ENCODE data around the gene ZNF516. TPM values are rescaled to one million over a fixed set of nuclear protein-coding genes. Genes with fewer than 3 reads are reported as not detected.

ZNF516 gene
- total RNA-seq, 2 experiments from 2014 or later, result 2.5 to 3.3 TPM

DNA sequence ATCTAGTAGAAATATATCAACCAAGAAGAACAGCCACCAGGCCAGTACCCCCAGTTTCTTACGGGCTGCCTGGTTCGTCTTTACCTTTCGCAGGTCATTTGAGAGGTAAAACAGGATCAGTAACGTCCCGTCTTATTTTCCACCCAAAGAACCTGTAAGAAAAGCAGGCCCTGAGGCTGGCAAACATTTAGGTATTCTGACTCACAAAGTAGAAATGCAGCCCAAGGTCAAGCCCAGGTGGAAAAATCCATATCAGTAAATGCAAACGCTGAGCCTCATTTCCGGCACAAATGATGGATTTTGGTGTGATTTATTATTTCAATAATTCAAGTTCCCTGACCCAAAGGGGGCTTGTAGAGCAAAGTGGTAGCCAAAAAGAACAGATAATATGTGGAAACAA lies 171.2 kb downstream of the ZNF516 start:
- no peak overlapping the region for H3K4me3 Mint-ChIP-seq
- DNase-seq (no peak), ATAC-seq (no peak)
- CTCF ChIA-PET, result no interaction called here
- H3K9me3 Mint-ChIP-seq (ENCODE audit: insufficient read depth), result no peaks in the 10 kb centered on the region
- H3K36me3 Mint-ChIP-seq (ENCODE audit: low read depth), result no peaks in the 10 kb centered on the region
- H3K27ac Mint-ChIP-seq, result no peak overlapping the region
- H3K4me1 Mint-ChIP-seq (ENCODE audit: low read depth), result no peaks in the 10 kb centered on the region
- POLR2A ChIA-PET, result no interaction called here
- H3K27me3 Mint-ChIP-seq (ENCODE audit: low read depth), result peaks cover 2% of the 10 kb centered on the region

DNA sequence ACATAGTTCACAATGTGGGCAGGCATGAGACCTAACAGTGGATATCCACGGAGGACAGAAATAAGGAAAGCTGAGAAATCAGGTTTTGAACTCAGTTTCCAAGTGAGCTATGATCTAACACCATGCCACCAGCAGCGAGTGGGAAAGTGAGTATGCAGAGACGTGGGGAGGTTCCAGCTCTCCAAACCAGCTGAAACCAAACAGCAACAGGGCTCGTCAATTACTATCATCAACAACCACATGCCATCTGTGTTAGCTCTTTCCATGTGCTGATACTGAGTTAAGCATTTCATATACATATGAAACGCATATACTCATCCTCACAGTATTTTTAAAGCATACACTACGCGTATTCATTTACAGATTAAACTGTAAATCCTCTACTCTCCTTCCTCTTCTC lies 172.4 kb downstream of the ZNF516 start:
- no peak for ATAC-seq
- no peak overlapping the region for H3K27ac Mint-ChIP-seq
- DNase-seq, result no peak
- no peaks in the 10 kb centered on the region for H3K4me1 Mint-ChIP-seq (ENCODE audit: low read depth)
- peaks cover 2% of the 10 kb centered on the region for H3K27me3 Mint-ChIP-seq (ENCODE audit: low read depth)
- H3K36me3 Mint-ChIP-seq (ENCODE audit: low read depth), result no peaks in the 10 kb centered on the region
- ChIA-PET CTCF (no interaction called here), POLR2A (no interaction called here)
- no peak overlapping the region for H3K4me3 Mint-ChIP-seq
- H3K9me3 Mint-ChIP-seq (ENCODE audit: insufficient read depth), result no peaks in the 10 kb centered on the region

DNA sequence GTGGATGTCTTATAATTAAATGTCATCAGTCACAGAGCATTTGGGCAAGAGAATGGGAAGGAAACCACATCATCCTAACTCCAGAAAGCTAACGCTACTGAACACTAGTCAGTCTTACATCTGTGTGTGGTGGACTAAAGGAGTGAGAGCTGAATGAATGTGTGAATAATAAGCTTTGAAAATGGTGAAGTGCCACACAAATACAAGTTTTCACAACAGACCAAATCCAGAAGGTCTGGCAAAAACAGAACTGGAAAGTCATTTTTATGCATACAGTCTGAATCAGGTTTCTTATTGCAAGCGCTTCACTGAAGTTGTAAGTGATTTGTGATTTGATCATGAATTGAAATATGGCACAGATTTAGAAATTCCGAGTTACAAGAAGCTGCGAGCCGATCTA lies 175.7 kb downstream of the ZNF516 start:
- Mint-ChIP-seq H3K36me3 (ENCODE audit: low read depth) (no peaks in the 10 kb centered on the region), H3K4me1 (ENCODE audit: low read depth) (no peaks in the 10 kb centered on the region), H3K9me3 (ENCODE audit: insufficient read depth) (no peaks in the 10 kb centered on the region), H3K27ac (no peak overlapping the region), H3K27me3 (ENCODE audit: low read depth) (peaks cover 2% of the 10 kb centered on the region), H3K4me3 (no peak overlapping the region)
- no peak for DNase-seq
- CTCF ChIA-PET, result no interaction called here
- ATAC-seq, result no peak
- POLR2A ChIA-PET, result no interaction called here

DNA sequence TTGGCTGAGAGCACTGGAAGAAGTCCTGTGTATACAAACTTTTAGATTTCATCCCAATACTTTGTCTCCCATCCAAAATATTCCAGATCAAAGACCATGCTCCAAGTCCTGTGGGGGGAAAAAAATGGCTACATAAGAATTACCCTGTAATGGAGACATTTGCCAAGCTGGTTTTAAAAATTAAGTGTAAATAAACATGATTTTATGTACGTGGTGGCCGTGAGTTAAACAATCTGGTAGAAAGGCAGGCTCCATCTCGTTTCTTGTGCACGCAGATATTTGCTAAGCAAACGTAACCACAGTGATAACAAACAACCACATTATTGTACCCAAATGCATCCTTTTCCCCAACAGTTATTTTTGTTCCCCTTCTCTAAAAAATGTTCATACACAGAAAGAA lies 176.4 kb downstream of the ZNF516 start:
- no peak overlapping the region for H3K27ac Mint-ChIP-seq
- CTCF ChIA-PET, result no interaction called here
- H3K36me3 Mint-ChIP-seq (ENCODE audit: low read depth), result no peaks in the 10 kb centered on the region
- no peak overlapping the region for H3K4me3 Mint-ChIP-seq
- DNase-seq, result no peak
- POLR2A ChIA-PET, result no interaction called here
- no peaks in the 10 kb centered on the region for H3K9me3 Mint-ChIP-seq (ENCODE audit: insufficient read depth)
- no peaks in the 10 kb centered on the region for H3K4me1 Mint-ChIP-seq (ENCODE audit: low read depth)
- peaks cover 2% of the 10 kb centered on the region for H3K27me3 Mint-ChIP-seq (ENCODE audit: low read depth)
- no peak for ATAC-seq

DNA sequence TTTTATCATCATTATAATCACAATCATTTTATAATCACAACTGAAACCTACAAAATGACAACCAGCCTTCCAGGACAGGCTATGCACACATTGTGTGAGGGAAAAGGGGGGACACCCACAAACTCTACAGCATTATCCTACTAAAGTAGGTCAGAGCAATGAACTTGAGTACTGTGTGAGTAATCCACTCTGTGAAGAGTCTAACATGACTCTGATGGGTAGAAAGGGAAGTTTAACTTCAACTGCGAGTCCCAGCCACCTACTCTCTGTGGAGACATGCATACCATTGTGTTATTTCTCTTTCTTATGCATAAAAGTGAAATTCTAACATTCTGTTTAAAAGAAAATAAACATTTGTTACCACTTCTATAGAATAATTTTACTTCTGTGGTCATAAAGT lies 177.9 kb downstream of the ZNF516 start:
- no peak for ATAC-seq
- POLR2A ChIA-PET, result interaction anchor here (0.6 kb wide), 1 partner anchor 118 kb away, joined by 3 read pairs; no protein-coding TSS in a partner anchor

DNA sequence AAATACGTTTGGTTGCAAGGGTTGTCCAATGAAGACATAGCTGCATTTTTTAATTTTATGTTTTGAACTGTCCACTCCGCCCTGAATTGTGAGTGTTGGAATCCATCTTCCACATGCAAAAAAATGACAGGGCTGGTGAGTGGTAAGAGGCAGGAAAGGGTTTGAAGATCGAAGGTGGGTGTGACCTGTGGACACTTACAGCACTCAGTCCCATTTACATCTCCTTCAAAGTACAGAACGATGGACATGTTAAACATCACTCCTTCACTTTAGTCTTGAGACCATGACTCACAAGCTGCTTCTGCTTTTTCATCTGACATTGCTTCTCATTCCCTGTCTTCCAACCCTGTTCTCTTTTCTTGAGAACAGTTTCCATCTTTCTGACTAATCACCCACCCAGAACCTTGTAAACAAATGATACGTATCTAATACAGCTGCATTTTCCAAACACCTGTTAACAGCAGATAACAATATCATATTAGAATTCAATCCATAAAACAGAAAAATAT lies 179.3 kb downstream of the ZNF516 start:
- ATAC-seq, result no peak
- CTCF ChIA-PET, result interaction anchor here (0.7 kb wide), 1 partner anchor 9 kb away, joined by 3 read pairs; no protein-coding TSS in a partner anchor

More for the DNA sequence above, 177.9 kb downstream of the ZNF516 start:
- Mint-ChIP-seq H3K27ac (no peak overlapping the region), H3K9me3 (ENCODE audit: insufficient read depth) (no peaks in the 10 kb centered on the region), H3K4me1 (ENCODE audit: low read depth) (no peaks in the 10 kb centered on the region), H3K36me3 (ENCODE audit: low read depth) (no peaks in the 10 kb centered on the region), H3K27me3 (ENCODE audit: low read depth) (peaks cover 4% of the 10 kb centered on the region), H3K4me3 (no peak overlapping the region)
- no peak for DNase-seq
- CTCF ChIA-PET, result no interaction called here

DNA sequence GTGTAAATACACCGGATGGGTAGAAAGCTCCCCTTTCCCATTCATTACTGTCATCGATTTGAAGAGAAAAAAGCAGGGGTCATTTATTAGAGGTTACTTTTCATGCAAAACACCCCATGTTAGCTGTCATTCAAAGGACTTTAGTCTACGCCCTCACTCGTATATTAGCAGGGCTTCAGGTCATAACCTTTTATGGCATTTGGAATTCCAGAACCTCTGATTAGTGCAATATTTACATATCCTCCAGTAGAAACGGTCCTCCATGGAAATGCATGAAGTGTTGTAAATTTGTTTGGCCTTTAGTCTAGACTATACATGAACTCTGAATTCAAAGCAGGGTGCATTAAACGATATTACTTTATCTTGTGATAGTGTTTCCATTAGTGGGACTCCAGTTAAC lies 180.5 kb downstream of the ZNF516 start:
- Mint-ChIP-seq H3K9me3 (ENCODE audit: insufficient read depth) (no peaks in the 10 kb centered on the region), H3K27ac (no peak overlapping the region), H3K4me3 (no peak overlapping the region), H3K4me1 (ENCODE audit: low read depth) (no peaks in the 10 kb centered on the region), H3K27me3 (ENCODE audit: low read depth) (peaks cover 2% of the 10 kb centered on the region), H3K36me3 (ENCODE audit: low read depth) (no peaks in the 10 kb centered on the region)
- ChIA-PET POLR2A (no interaction called here), CTCF (no interaction called here)
- ATAC-seq (no peak), DNase-seq (no peak)

More for the DNA sequence above, 179.3 kb downstream of the ZNF516 start:
- POLR2A ChIA-PET, result no interaction called here
- H3K4me3 Mint-ChIP-seq, result no peak overlapping the region
- no peak overlapping the region for H3K27ac Mint-ChIP-seq
- no peaks in the 10 kb centered on the region for H3K9me3 Mint-ChIP-seq (ENCODE audit: insufficient read depth)
- no peaks in the 10 kb centered on the region for H3K36me3 Mint-ChIP-seq (ENCODE audit: low read depth)
- H3K27me3 Mint-ChIP-seq (ENCODE audit: low read depth), result peaks cover 2% of the 10 kb centered on the region
- no peaks in the 10 kb centered on the region for H3K4me1 Mint-ChIP-seq (ENCODE audit: low read depth)
- DNase-seq, result no peak

DNA sequence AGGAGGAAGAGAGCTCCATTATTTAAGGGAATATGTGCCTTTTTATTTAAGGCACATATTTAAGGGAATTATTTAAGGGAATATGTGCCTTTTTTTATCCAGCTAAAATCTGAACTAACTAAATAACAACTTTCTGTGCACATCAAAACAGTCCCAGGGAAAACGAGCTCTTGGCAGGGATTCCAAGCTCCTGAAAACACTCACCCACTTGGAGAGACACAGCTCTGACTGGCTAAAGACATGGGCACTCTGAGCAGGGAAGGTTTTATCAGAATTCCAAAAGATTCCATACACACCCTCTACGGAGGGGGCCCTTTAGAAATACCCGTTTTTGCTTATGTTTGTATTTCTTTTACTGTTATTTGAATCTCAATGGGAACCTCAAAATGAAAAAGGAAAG lies 181.0 kb downstream of the ZNF516 start:
- H3K27me3 Mint-ChIP-seq (ENCODE audit: low read depth), result peaks cover 4% of the 10 kb centered on the region
- no peaks in the 10 kb centered on the region for H3K4me1 Mint-ChIP-seq (ENCODE audit: low read depth)
- H3K27ac Mint-ChIP-seq, result no peak overlapping the region
- H3K9me3 Mint-ChIP-seq (ENCODE audit: insufficient read depth), result no peaks in the 10 kb centered on the region
- ATAC-seq (no peak), DNase-seq (no peak)
- ChIA-PET CTCF (no interaction called here), POLR2A (no interaction called here)
- H3K36me3 Mint-ChIP-seq (ENCODE audit: low read depth), result no peaks in the 10 kb centered on the region
- no peak overlapping the region for H3K4me3 Mint-ChIP-seq
